ENCODE data around the gene CYP2C9.
"Not testable (repeated sequence)": the region's sequence is repeated elsewhere in the genome, so short reads cannot be mapped to it uniquely, and the experiment has no call there.

The CYP2C9 gene

GRCh38 chr10:94916423-94916822, 22.0 kb upstream of the CYP2C9 start:
- no peak for DNase-seq (ENCODE audit: low read depth)
- H3K4me3 ChIP-seq (ENCODE audit: low read depth, low read length): no peak overlapping the region

DNA sequence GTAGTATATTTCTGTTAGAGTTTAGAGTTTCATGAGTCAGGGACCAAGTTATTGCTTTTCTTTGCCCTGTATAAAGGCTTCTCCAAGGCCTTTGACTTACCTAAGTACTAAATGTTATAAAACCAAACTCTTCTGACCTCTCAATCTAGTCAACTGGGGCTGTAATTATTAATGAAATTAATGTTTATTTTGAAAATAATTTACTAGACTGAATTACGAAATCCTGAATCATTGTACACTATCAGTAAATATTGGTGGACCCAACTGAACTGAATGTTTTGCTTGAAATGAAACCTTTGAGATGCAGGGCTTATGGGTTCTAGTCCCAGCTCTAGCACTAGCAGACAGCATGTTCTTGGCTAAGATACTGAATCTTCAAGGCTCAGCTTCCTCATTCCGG, 1.7 kb upstream of the CYP2C9 start:
- DNase-seq (ENCODE audit: low read depth): no peak
- H3K4me3 ChIP-seq (ENCODE audit: low read depth, low read length): no peak overlapping the region
- TF ChIP-seq MYC (IDR thresholded peaks at IDR 0.05; ENCODE audit: low read depth, low read length) (no peak), POLR2A (IDR thresholded peaks at IDR 0.05; ENCODE audit: extremely low read depth, insufficient read length) (no peak), MAX (IDR thresholded peaks at IDR 0.05; ENCODE audit: low read depth, low read length) (no peak)
- TF ChIP-seq, protein P1, sequence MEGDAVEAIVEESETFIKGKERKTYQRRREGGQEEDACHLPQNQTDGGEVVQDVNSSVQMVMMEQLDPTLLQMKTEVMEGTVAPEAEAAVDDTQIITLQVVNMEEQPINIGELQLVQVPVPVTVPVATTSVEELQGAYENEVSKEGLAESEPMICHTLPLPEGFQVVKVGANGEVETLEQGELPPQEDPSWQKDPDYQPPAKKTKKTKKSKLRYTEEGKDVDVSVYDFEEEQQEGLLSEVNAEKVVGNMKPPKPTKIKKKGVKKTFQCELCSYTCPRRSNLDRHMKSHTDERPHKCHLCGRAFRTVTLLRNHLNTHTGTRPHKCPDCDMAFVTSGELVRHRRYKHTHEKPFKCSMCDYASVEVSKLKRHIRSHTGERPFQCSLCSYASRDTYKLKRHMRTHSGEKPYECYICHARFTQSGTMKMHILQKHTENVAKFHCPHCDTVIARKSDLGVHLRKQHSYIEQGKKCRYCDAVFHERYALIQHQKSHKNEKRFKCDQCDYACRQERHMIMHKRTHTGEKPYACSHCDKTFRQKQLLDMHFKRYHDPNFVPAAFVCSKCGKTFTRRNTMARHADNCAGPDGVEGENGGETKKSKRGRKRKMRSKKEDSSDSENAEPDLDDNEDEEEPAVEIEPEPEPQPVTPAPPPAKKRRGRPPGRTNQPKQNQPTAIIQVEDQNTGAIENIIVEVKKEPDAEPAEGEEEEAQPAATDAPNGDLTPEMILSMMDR (IDR thresholded peaks at IDR 0.05; ENCODE audit: low read depth, low read length): no peak

More at GRCh38 chr10:94916423-94916822, 22.0 kb upstream of the CYP2C9 start:
- TF ChIP-seq MYC (IDR thresholded peaks at IDR 0.05; ENCODE audit: low read depth, low read length): no peak
- no peak for TF ChIP-seq POLR2A (IDR thresholded peaks at IDR 0.05; ENCODE audit: extremely low read depth, insufficient read length)

GRCh38 chr10:94943432-94944103, 5.1 kb downstream of the CYP2C9 start:
- peak; percentile 8 for DNase-seq (ENCODE audit: low read depth)

DNA sequence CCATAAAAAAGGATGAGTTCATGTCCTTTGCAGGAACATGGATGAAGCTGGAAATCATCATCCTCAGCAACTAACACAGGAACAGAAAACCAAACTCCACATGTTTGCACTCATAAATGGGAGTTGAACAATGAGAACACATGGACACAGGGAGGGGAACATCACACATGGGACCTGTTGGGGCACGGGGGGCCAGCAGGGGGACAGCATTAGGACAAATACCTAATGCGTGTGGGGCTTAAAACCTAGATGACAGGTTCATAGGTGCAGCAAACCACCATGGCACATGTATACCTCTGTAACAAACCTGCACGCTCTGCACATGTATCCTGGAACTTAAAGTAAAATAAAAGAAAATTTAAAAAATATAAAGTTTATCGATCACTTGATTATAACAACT, 7.7 kb downstream of the CYP2C9 start:
- not testable (repeated sequence) for DNase-seq (ENCODE audit: low read depth); H3K4me3 ChIP-seq (ENCODE audit: low read depth, low read length)

More at GRCh38 chr10:94943432-94944103, 5.1 kb downstream of the CYP2C9 start:
- H3K4me3 ChIP-seq (ENCODE audit: low read depth, low read length): not testable (repeated sequence)

- DNase-seq (ENCODE audit: low read depth): peak; percentile 51
- no peak overlapping the region for H3K4me3 ChIP-seq (ENCODE audit: low read depth, low read length)
- TF ChIP-seq, protein P1 (IDR thresholded peaks at IDR 0.05; ENCODE audit: low read depth, low read length): peak; percentile 77
- TF ChIP-seq MAX (IDR thresholded peaks at IDR 0.05; ENCODE audit: low read depth, low read length): no peak
These were observed 25.4 kb downstream of the CYP2C9 start for GRCh38 chr10:94963901-94964300.

DNA sequence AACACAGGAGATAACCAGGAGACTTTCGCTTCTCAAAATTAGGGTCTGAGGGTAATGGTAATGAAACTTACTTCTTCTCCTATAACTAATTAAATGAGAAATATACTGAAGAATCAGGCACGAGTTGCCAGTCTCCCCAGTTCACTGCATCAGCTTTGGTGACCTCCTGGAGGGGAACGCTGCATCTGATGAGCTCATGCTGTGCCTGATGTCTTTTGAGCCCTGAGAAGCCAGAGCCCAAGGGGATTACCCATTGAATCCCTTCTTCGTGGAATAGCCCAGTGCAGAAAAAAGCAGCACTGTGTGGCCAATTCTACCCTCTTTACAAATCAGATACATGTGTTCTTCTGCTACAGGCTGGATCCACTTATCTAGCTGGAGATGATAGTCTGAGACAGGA, 45.1 kb downstream of the CYP2C9 start:
- no peak for DNase-seq (ENCODE audit: low read depth)
- H3K4me3 ChIP-seq (ENCODE audit: low read depth, low read length): no peak overlapping the region
- TF ChIP-seq, protein P1 (IDR thresholded peaks at IDR 0.05; ENCODE audit: low read depth, low read length): no peak
- TF ChIP-seq MAX (IDR thresholded peaks at IDR 0.05; ENCODE audit: low read depth, low read length) (no peak), MYC (IDR thresholded peaks at IDR 0.05; ENCODE audit: low read depth, low read length) (no peak), POLR2A (IDR thresholded peaks at IDR 0.05; ENCODE audit: extremely low read depth, insufficient read length) (no peak)

- no peak overlapping the region for H3K4me3 ChIP-seq (ENCODE audit: low read depth, low read length)
- no peak for DNase-seq (ENCODE audit: low read depth)
- TF ChIP-seq MAX (IDR thresholded peaks at IDR 0.05; ENCODE audit: low read depth, low read length): no peak
- TF ChIP-seq POLR2A (IDR thresholded peaks at IDR 0.05; ENCODE audit: extremely low read depth, insufficient read length): no peak
- no peak for TF ChIP-seq MYC (IDR thresholded peaks at IDR 0.05; ENCODE audit: low read depth, low read length)
- TF ChIP-seq, protein P1 (IDR thresholded peaks at IDR 0.05; ENCODE audit: low read depth, low read length): no peak
These were observed 50.7 kb downstream of the CYP2C9 start for GRCh38 chr10:94989192-94989591.

Data from NB4 (cell line).